ENCODE data around the gene ALOX15B. TPM values are rescaled to one million over a fixed set of nuclear protein-coding genes. Genes with fewer than 3 reads are reported as not detected.
A peak's percentile ranks its signal among the peaks of the same experiment; 100 is the strongest.

ALOX15B gene
- total and polyA plus RNA-seq, 10 of the 15 experiments (the other 5 are each of a cell fraction or from before 2014, with no cell fraction given) = 0.01 TPM; not detected in 9

- TF ChIP-seq CBFB (IDR thresholded peaks at IDR 0.05; ENCODE audit: low read depth) = no peak
- peak; percentile 69 to 81 (median 74) for TF ChIP-seq CTCF (IDR thresholded peaks at IDR 0.05 in 2 of 3, conservative IDR thresholded peaks at IDR 0.05 in 1 of 3; ENCODE audit: control insufficient read depth in 2 of 3, extremely low read depth in 1 of 3, insufficient read depth in 1 of 3, low read depth in 3 of 3, low read length in 3 of 3)
- TF ChIP-seq RUNX3 (IDR thresholded peaks at IDR 0.05; ENCODE audit: low read length) = peak; percentile 77
- TF ChIP-seq NFYB (IDR thresholded peaks at IDR 0.05; ENCODE audit: insufficient read depth, low read depth, low read length) = no peak
- peak; percentile 63; the same call in 1 of the 2 replicates for TF ChIP-seq SMC3 (IDR thresholded peaks at IDR 0.05; ENCODE audit: borderline replicate concordance, low read length)
Measured at GRCh38 chr17:8057691-8058114, 18.8 kb downstream of the ALOX15B start (continued).

GRCh38 chr17:8059131-8059530, 20.3 kb downstream of the ALOX15B start:
- ChIA-PET CTCF (interaction anchor here (0.7 to 8.3 kb wide), 21 partner anchors 11 to 318 kb away, joined by 3 to 159 read pairs (median 15); partner anchors contain the start of genes ALOX12B, ALOXE3, CYB5D1 and GUCY2D), POLR2A (no interaction called here), SMC1A (ENCODE audit: uncharacterized antibody, unreplicated experiment) (interaction anchor here (0.6 to 4.5 kb wide), 9 partner anchors 11 to 352 kb away, joined by 3 to 37 read pairs (median 18); partner anchors contain the start of gene ALOXE3), RAD21 (ENCODE audit: unreplicated experiment) (interaction anchor here (0.7 to 4.1 kb wide), 8 partner anchors 15 to 316 kb away, joined by 3 to 25 read pairs (median 6); no protein-coding TSS in a partner anchor)
- H2AFZ ChIP-seq (ENCODE audit: control insufficient read depth, low read depth, low read length) = no peak overlapping the region
- no peak for DNase-seq (ENCODE audit: low read depth, low spot score)
- intact Hi-C loops (cut with micrococcal nuclease; ENCODE audit: unreplicated experiment) = loop anchor here (5.0 kb wide), 2 partner anchors 42 to 317 kb away; no protein-coding TSS in a partner anchor
- H3K27me3 ChIP-seq (replicated peaks in 1 of 2; ENCODE audit: control insufficient read depth in 2 of 2, insufficient read depth in 2 of 2, low read length in 1 of 2) = peaks cover 2 to 4% of the 10 kb centered on the region in 2 experiments; a peak in 1 of 4 replicates
- no TSS peak for BruUV-seq (replicated peaks)
- no peaks in the 10 kb centered on the region for H3K79me2 ChIP-seq (ENCODE audit: control insufficient read depth, insufficient read depth, low read length)
- in situ Hi-C loops (cut with MboI) = no loop called here
- 10% methylated on average over 7 of the region's 7 CpGs for WGBS (ENCODE audit: insufficient coverage, insufficient replicate concordance, low lambda C conversion rate, missing lambda C conversion rate)
- H4K20me1 ChIP-seq (ENCODE audit: control insufficient read depth, insufficient read depth) = no peaks in the 10 kb centered on the region
- TF ChIP-seq CTCF (IDR thresholded peaks at IDR 0.05 in 2 of 3, conservative IDR thresholded peaks at IDR 0.05 in 1 of 3; ENCODE audit: control insufficient read depth in 2 of 3, extremely low read depth in 1 of 3, insufficient read depth in 1 of 3, low read depth in 3 of 3, low read length in 3 of 3) = no peak
- no peaks in the 10 kb centered on the region for H3K36me3 ChIP-seq (ENCODE audit: control insufficient read depth in 2 of 2, insufficient read depth in 2 of 2, low read length in 1 of 2)
- H3K4me3 ChIP-seq = no peak overlapping the region
- no peaks in the 10 kb centered on the region for H3K9me3 ChIP-seq (replicated peaks; ENCODE audit: control insufficient read depth, insufficient read depth, low read length)
- no peak overlapping the region for H3K27ac ChIP-seq (ENCODE audit: control insufficient read depth, insufficient read depth)
- H3K9ac ChIP-seq (ENCODE audit: control insufficient read depth, insufficient read depth, low read length) = no peak overlapping the region
- peaks cover 14% of the 10 kb centered on the region for H3K4me1 ChIP-seq (ENCODE audit: control insufficient read depth, insufficient read depth, low read length)
- no peak overlapping the region for H3K4me2 ChIP-seq (ENCODE audit: control insufficient read depth, insufficient read depth)
- no peak for ATAC-seq
- FAIRE-seq = no peak
